Heart right ventricle (tissue), 16 donors: ENCODE measurements around the gene USP8. TPM values are rescaled to one million over a fixed set of nuclear protein-coding genes. Genes with fewer than 3 reads are reported as not detected.
"Not testable (repeated sequence)": the region's sequence is repeated elsewhere in the genome, so short reads cannot be mapped to it uniquely, and the experiment has no call there.

Experiments
- ATAC-seq, 8 donors: fragments of 200-7000 bp; cut with Tn5 transposase; one replicate each; pipeline ENCODE4 v1.9.1; 2020; ENCODE audit warnings: mild to moderate bottlenecking in 8 of 8, moderate library complexity in 8 of 8, moderate number of reproducible peaks in 1 of 8
- DNase-seq, 2 donors: peaks; one replicate each; pipeline ENCODE4 v3.0.0-alpha.2; 2020
- H3K27ac ChIP-seq, 10 donors: fragments of 200-600 bp; sonication (generic) in 2 of 10; one replicate each; pipeline versions ENCODE4 v1.5.0 to v1.8.0; 2020 to 2022; ENCODE audit warnings: mild to moderate bottlenecking in 3 of 10
- H3K27me3 ChIP-seq, 7 donors: fragments of 200-600 bp; one replicate each; pipeline ENCODE4 v1.8.0; 2021 to 2022; ENCODE audit warnings: mild to moderate bottlenecking in 2 of 7
- H3K36me3 ChIP-seq, 9 donors: fragments of 200-600 bp; sonication (generic) in 1 of 9; one replicate each; pipeline versions ENCODE4 v1.5.0 to v1.8.0; 2020 to 2022; ENCODE audit warnings: mild to moderate bottlenecking in 2 of 9
- H3K4me1 ChIP-seq, 9 donors: fragments of 200-600 bp; sonication (generic) in 1 of 9; one replicate each; pipeline versions ENCODE4 v1.5.0 to v1.8.0; 2020 to 2022; ENCODE audit warnings: mild to moderate bottlenecking in 4 of 9
- H3K4me3 ChIP-seq, 10 donors: fragments of 200-600 bp; sonication (generic) in 2 of 10; one replicate each; pipeline versions ENCODE4 v1.5.0 to v1.8.0; 2020 to 2022; ENCODE audit warnings: mild to moderate bottlenecking in 7 of 10, moderate library complexity in 2 of 10
- H3K9me3 ChIP-seq, 11 donors: fragments of 200-600 bp in 10 of 11; sonication (generic) in 2 of 11; one replicate each; pipeline versions ENCODE4 v1.5.0 to v1.8.0; 2013 to 2022; ENCODE audit warnings: mild to moderate bottlenecking in 2 of 11, control low read depth in 1 of 11, moderate library complexity in 1 of 11
- CTCF ChIP-seq, 9 donors: fragments of 200-600 bp; sonication (generic) in 2 of 9; IDR thresholded peaks; one replicate each; pipeline versions ENCODE4 v1.5.0 to v1.8.0; 2021 to 2022; ENCODE audit warnings: antibody characterized with exemption in 9 of 9, mild to moderate bottlenecking in 5 of 9, moderate library complexity in 1 of 9
- WGBS, 2 donors: extraction: QIAGEN DNeasy Blood & Tissue Kit; methylation state at CpG; one replicate each; pipeline ENCODE4 v1.1.7; 2013; ENCODE audit warnings: inconsistent platforms in 1 of 2; 5-methylcytosine and 5-hydroxymethylcytosine counted together
- intact Hi-C, 10 donors: fragments of 100-400 bp; cut with DNase I; formaldehyde crosslinking; loops; one replicate each; pipeline versions ENCODE4 v1.11.1 to v1.14.2; 2022
- polyA plus RNA-seq, 2 donors: library from polyadenylated mRNA; stranded (reverse); fragments of 200-250 nt; gene quantifications; one replicate each; pipeline ENCODE4 v1.2.3, GENCODE V29; 2013
- total RNA-seq, 10 donors: library from RNA; stranded (reverse); fragmentation: NEBNext Ultra II Directional in 3 of 10; extraction: Animal tissue kit (Norgen Biotek cat#: 25700) in 3 of 10; gene quantifications; one replicate each; pipeline versions ENCODE4 v1.2.1 to v1.2.4, GENCODE V29; 2021 to 2023
- donor health status: Arrhythmogenic right ventricular cardiomyopathy.
- donor health status: ischemic (EF 13 %, LVEDD 7.1; RV severe dilation, severe dysfunction).
- donor health status: healthy with polysubstance abuse.
- donor health status: DM: no; HTN: yes; CAD: no.
- donor health status: DM: no; HTN: no; CAD: no.
- donor health status: ischemic (EF 25% LVEDD 6.9; RV normal size, moderate dysfunction).
- donor health status: ischemic (EF 25% LVEDD 5.7; RV mildly dilated, moderate dysfunction).
- donor health status: healthy.
- donor health status: DM: yes; HTN: yes; CAD: no.
- donor health status: Ischemic cardiomyopathy.
- donor health status: ischemic (EF 35%, LVEDD 5.7; RV mildly dilated, moderate dysfunction).
- donor health status: nonischemic (EF 11% LVEDD 7.7; RV severe dilation, severe dysfunction).
- donor health status: DM: yes; HTN: yes; CAD: no.
- donor health status: PGD.
- donor health status: ischemic (EF 29% LVEDD 5.4; RV normal size, mild dysfunction).
- donor health status: nonischemic (EF 23%, LVEDD 6.1; RV moderate dilation, normal function).

USP8 gene
- total and polyA plus RNA-seq, 12 donors, result 16.3 to 53.6 (median 45.6) TPM

- WGBS, 2 donors, result 51 to 69% methylated on average over 3 of the region's 3 CpGs
- Histone ChIP-seq H3K9me3 (no peaks in the 10 kb centered on the region), H3K4me3 (no peak overlapping the region), H3K4me1 (no peaks in the 10 kb centered on the region), H3K27ac (peak overlapping the region in 1 of 10 donors; percentile 24), H3K27me3 (no peaks in the 10 kb centered on the region), H3K36me3 (peaks cover 0 to 100% (median 66%) of the 10 kb centered on the region in 9 donors)
- intact Hi-C loops, result no loop called here
- DNase-seq (peak in 1 of 2 donors; percentile 10), ATAC-seq (peak in 5 of 8 donors; percentile 46 to 75 (median 56))
- TF ChIP-seq CTCF (IDR thresholded peaks at IDR 0.05), result no peak
These were observed 69.4 kb downstream of the USP8 start for GRCh38 chr15:50493625-50494024.

GRCh38 chr15:50494547-50494946 lies 70.3 kb downstream of the USP8 start:
- peak in 1 of 8 donors; percentile 57 for ATAC-seq
- H3K27ac ChIP-seq, DNase-seq, H3K4me1 ChIP-seq, intact Hi-C loops, H3K9me3 ChIP-seq, H3K27me3 ChIP-seq, H3K4me3 ChIP-seq: not testable (repeated sequence)
- peaks cover 0 to 100% (median 70%) of the 10 kb centered on the region in 9 donors for H3K36me3 ChIP-seq
- 47 to 75% methylated on average over 2 of the region's 2 CpGs for whole genome bisulfite sequencing, 2 donors

DNA sequence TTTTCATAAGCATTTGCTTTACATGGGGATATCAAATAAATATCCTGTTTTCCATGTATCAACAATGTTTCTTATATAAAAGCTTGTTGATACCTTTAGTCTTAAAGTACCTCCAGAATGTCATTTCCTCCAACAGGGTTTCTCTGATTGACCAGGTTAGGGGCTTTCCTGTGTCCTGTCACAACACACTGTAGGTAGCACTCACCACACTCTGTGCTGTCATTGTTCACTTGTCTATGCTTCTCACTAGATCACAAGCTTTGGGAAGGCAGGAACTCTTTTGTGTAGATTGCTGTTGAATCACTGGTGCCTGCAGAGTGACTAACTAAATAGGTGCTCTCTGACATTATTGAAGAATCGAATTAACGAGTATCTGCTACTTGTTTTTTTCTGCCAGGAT lies 72.5 kb downstream of the USP8 start:
- no peak overlapping the region for H3K27ac ChIP-seq
- H3K9me3 ChIP-seq, result no peaks in the 10 kb centered on the region
- no peaks in the 10 kb centered on the region for H3K27me3 ChIP-seq
- no peak overlapping the region for H3K4me3 ChIP-seq
- H3K4me1 ChIP-seq, result no peaks in the 10 kb centered on the region
- TF ChIP-seq CTCF (IDR thresholded peaks at IDR 0.05), result no peak
- intact Hi-C loops, result no loop called here
- WGBS, 2 donors, result 92 to 99% methylated on average over 2 of the region's 2 CpGs
- no peak for DNase-seq
- H3K36me3 ChIP-seq, result peaks cover 0 to 100% (median 76%) of the 10 kb centered on the region in 9 donors
- no peak for ATAC-seq

GRCh38 chr15:50500352-50500751 lies 76.1 kb downstream of the USP8 start:
- Histone ChIP-seq H3K36me3 (peaks cover 0 to 98% (median 56%) of the 10 kb centered on the region in 9 donors), H3K4me3 (no peak overlapping the region), H3K9me3 (no peaks in the 10 kb centered on the region), H3K27me3 (no peaks in the 10 kb centered on the region), H3K4me1 (no peaks in the 10 kb centered on the region), H3K27ac (no peak overlapping the region)
- DNase-seq, result no peak
- WGBS, 2 donors, result 60 to 66% methylated on average over 3 of the region's 3 CpGs
- intact Hi-C loops, result loop anchor here in 1 of 10 donors (5.0 kb wide), 1 partner anchor 72 kb away; no protein-coding TSS in a partner anchor
- no peak for ATAC-seq
- no peak for TF ChIP-seq CTCF (IDR thresholded peaks at IDR 0.05)

DNA sequence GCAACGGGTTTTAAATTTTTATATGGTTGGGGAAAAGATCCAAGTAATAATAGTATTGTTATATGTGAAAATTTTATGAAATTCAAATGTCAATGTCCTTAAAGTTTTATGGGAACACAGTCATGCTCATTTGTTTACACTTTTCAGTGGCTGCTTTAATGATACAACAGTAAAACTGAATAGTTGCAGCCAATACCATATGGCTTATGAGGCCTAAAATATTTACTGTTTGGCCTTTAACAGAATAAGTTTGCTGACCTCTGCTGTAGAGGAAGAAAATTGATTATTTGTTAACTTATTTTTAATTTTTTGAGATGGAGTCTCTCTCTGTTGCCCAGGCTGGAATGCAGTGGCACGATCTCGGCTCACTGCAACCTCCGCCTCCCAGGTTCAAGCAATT lies 77.6 kb downstream of the USP8 start:
- WGBS, 2 donors, result 95 to 99% methylated on average over 4 of the region's 4 CpGs
- intact Hi-C loops, result loop anchor here in 1 of 10 donors (5.0 kb wide), 1 partner anchor 70 kb away; no protein-coding TSS in a partner anchor

More for the DNA sequence above, 77.6 kb downstream of the USP8 start:
- Histone ChIP-seq H3K27ac (no peak overlapping the region), H3K4me3 (no peak overlapping the region), H3K36me3 (peaks cover 0 to 83% (median 43%) of the 10 kb centered on the region in 9 donors), H3K4me1 (no peaks in the 10 kb centered on the region), H3K9me3 (no peaks in the 10 kb centered on the region), H3K27me3 (no peaks in the 10 kb centered on the region)
- no peak for TF ChIP-seq CTCF (IDR thresholded peaks at IDR 0.05)
- no peak for DNase-seq
- ATAC-seq, result no peak
